Right lobe of liver (tissue), 6 donors: Measurements from ENCODE around the gene PTPRN2. TPM values are rescaled to one million over a fixed set of nuclear protein-coding genes. Genes with fewer than 3 reads are reported as not detected.
"Not testable (repeated sequence)": the region's sequence is repeated elsewhere in the genome, so short reads cannot be mapped to it uniquely, and the experiment has no call there.

Experiments
- ATAC-seq, 4 donors: fragments of 200-7000 bp; cut with Tn5 transposase; one replicate each; pipeline ENCODE4 v1.9.1; 2020; ENCODE audit warnings: mild to moderate bottlenecking in 4 of 4, moderate library complexity in 4 of 4
- DNase-seq, 3 donors: peaks; one replicate each; pipeline ENCODE4 v3.0.0-alpha.2; 2020
- H3K27ac ChIP-seq, 3 donors: fragments of 200-600 bp; one replicate each; pipeline ENCODE4 v1.8.0; 2022
- H3K27me3 ChIP-seq, 2 donors: fragments of 200-600 bp; one replicate each; pipeline ENCODE4 v1.8.0; 2022
- H3K36me3 ChIP-seq, 4 donors: fragments of 200-600 bp; sonication (generic) in 1 of 4; one replicate each; pipeline versions ENCODE4 v1.5.1 to v1.8.0; 2017 to 2022; ENCODE audit warnings: control low read depth in 1 of 4
- H3K4me1 ChIP-seq, 4 donors: fragments of 200-600 bp; sonication (generic) in 1 of 4; one replicate each; pipeline versions ENCODE4 v1.5.1 to v1.8.0; 2017 to 2022; ENCODE audit warnings: control low read depth in 1 of 4
- H3K4me3 ChIP-seq, 3 donors: fragments of 200-600 bp; one replicate each; pipeline ENCODE4 v1.8.0; 2022
- H3K9me3 ChIP-seq, 4 donors: fragments of 200-600 bp; sonication (generic) in 1 of 4; one replicate each; pipeline versions ENCODE4 v1.5.1 to v1.8.0; 2017 to 2022; ENCODE audit warnings: control low read depth in 1 of 4
- POLR2A ChIP-seq: fragments of 450-650 bp; IDR thresholded peaks from one replicate; pipeline ENCODE4 v1.6.1; 2017; ENCODE audit warnings: antibody characterized with exemption, mild to moderate bottlenecking
- WGBS: methylation state at CpG from one replicate; pipeline ENCODE4 v1.1.6; 2018; ENCODE audit warnings: low coverage, low lambda C conversion rate; ENCODE audit not compliant: insufficient coverage; ENCODE audit errors: missing lambda C conversion rate; 5-methylcytosine and 5-hydroxymethylcytosine counted together
- intact Hi-C, 2 donors: fragments of 100-400 bp; cut with DNase I; formaldehyde crosslinking; loops; one replicate each; pipeline versions ENCODE4 v1.11.2 to v1.14.1; 2022
- total RNA-seq, 6 experiments: library from RNA; depleted of rRNA in 2 of 6; stranded (reverse); fragments of >200 nt in 2 of 6; fragmentation: NEBNext Ultra II Directional in 3 of 6; extraction: Animal tissue kit (Norgen Biotek cat#: 25700) in 3 of 6; gene quantifications; one replicate each; pipeline versions ENCODE4 v1.1.0 to v1.2.4, GENCODE V29; 2016 to 2023
- TF ChIP-seq, protein P1 (sequence below), 4 donors: fragments of 200-600 bp in 3 of 4; fragments of 450-650 bp in 1 of 4; IDR thresholded peaks; one replicate each; pipeline versions ENCODE4 v1.5.1 to v1.8.0; 2016 to 2022; ENCODE audit warnings: antibody characterized with exemption in 4 of 4, mild to moderate bottlenecking in 2 of 4
- donor health status: DM: no; HTN: yes; CAD: no.
- donor health status: DM: no; HTN: no; CAD: no.
- donor health status: DM: no; HTN: no; CAD: no.
- donor health status: DM: no; HTN: yes; CAD: no.
- donor health status: DM: no; HTN: yes; CAD: no.

PTPRN2 gene
- total RNA-seq, 6 experiments from 2014 or later = 0.15 to 0.87 (median 0.67) TPM

DNA sequence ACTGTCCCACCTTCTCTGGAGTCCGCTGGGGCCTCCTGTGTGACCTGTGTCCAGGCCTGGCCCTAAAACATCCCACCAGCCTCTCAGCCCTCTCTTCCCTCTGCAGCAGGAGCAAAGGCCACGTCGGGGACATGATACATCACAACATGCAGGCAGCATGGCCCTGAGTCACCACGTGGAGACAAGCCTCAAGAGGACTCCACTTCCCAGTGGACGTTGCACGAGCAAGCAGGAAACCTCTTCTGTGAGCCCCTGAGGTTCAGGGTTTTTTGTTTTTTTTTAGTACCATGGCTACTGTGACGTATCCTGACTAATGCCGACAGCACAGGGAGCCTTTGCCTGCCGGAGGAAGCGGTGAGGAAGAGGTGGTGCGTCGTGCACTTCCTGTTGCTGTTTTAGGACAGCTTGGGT, 1084.9 kb downstream of the PTPRN2 start:
- H3K27ac ChIP-seq = no peak overlapping the region
- intact Hi-C loops = no loop called here
- H3K4me1 ChIP-seq = no peaks in the 10 kb centered on the region
- no peak for TF ChIP-seq POLR2A
- TF ChIP-seq, protein P1, sequence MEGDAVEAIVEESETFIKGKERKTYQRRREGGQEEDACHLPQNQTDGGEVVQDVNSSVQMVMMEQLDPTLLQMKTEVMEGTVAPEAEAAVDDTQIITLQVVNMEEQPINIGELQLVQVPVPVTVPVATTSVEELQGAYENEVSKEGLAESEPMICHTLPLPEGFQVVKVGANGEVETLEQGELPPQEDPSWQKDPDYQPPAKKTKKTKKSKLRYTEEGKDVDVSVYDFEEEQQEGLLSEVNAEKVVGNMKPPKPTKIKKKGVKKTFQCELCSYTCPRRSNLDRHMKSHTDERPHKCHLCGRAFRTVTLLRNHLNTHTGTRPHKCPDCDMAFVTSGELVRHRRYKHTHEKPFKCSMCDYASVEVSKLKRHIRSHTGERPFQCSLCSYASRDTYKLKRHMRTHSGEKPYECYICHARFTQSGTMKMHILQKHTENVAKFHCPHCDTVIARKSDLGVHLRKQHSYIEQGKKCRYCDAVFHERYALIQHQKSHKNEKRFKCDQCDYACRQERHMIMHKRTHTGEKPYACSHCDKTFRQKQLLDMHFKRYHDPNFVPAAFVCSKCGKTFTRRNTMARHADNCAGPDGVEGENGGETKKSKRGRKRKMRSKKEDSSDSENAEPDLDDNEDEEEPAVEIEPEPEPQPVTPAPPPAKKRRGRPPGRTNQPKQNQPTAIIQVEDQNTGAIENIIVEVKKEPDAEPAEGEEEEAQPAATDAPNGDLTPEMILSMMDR (IDR thresholded peaks at IDR 0.05) = no peak
- no peaks in the 10 kb centered on the region for H3K36me3 ChIP-seq
- H3K27me3 ChIP-seq = no peaks in the 10 kb centered on the region
- ATAC-seq = peak; percentile 72 to 86 (median 75)
- 28% methylated on average over 11 of the region's 12 CpGs for WGBS
- DNase-seq = peak in 1 of 3 donors; percentile 41
- H3K4me3 ChIP-seq = no peak overlapping the region
- H3K9me3 ChIP-seq = no peaks in the 10 kb centered on the region

DNA sequence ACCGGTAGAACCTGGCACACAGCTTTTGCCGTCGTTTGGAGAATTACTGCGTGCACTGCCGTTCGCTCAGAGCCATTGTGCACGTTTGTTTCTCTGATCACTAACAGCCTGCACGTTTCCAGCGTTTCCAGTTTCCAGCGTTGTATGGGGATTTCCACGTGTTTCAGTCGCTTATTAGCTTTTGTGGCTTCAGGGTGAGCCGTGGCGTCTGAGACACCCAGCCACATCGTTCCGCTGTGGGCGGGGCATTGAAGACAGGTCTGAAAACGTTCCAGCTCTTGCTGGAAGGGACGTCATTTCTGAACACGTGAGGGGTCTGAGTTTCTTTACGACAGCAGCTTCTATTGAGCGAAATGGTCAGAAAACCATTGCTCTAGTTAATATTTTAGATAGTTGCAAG, 1086.0 kb downstream of the PTPRN2 start:
- Histone ChIP-seq H3K9me3 (no peaks in the 10 kb centered on the region), H3K4me3 (no peak overlapping the region), H3K27ac (no peak overlapping the region), H3K27me3 (no peaks in the 10 kb centered on the region), H3K36me3 (no peaks in the 10 kb centered on the region), H3K4me1 (no peaks in the 10 kb centered on the region)
- no peak for ATAC-seq
- peak in 1 of 3 donors; percentile 28 for DNase-seq
- 77% methylated on average over 22 of the region's 22 CpGs for WGBS
- intact Hi-C loops = no loop called here
- TF ChIP-seq, protein P1 (IDR thresholded peaks at IDR 0.05) = no peak
- no peak for TF ChIP-seq POLR2A

DNA sequence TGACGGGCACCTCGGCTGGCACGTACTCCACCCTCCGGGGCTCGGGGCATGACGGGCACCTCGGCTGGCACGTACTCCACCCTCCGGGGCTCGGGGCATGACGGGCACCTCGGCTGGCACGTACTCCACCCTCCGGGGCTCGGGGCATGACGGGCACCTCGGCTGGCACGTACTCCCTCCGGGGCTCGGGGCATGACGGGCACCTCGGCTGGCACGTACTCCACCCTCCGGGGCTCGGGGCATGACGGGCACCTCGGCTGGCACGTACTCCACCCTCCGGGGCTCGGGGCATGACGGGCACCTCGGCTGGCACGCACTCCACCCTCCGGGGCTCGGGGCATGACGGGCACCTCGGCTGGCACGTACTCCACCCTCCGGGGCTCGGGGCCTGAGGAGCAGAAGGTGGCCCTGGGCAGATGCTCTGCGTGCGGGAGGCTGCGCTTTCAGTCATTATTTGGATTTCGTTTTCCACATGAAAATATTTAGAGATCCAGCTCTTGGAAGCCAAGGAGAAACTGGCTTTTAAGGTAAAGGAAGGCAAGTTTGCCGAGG, 1086.6 kb downstream of the PTPRN2 start:
- ATAC-seq, H3K27ac ChIP-seq, H3K36me3 ChIP-seq, DNase-seq, H3K4me1 ChIP-seq, H3K27me3 ChIP-seq, H3K4me3 ChIP-seq, intact Hi-C loops, H3K9me3 ChIP-seq: not testable (repeated sequence)
- 89% methylated on average over 9 of the region's 45 CpGs for WGBS

DNA sequence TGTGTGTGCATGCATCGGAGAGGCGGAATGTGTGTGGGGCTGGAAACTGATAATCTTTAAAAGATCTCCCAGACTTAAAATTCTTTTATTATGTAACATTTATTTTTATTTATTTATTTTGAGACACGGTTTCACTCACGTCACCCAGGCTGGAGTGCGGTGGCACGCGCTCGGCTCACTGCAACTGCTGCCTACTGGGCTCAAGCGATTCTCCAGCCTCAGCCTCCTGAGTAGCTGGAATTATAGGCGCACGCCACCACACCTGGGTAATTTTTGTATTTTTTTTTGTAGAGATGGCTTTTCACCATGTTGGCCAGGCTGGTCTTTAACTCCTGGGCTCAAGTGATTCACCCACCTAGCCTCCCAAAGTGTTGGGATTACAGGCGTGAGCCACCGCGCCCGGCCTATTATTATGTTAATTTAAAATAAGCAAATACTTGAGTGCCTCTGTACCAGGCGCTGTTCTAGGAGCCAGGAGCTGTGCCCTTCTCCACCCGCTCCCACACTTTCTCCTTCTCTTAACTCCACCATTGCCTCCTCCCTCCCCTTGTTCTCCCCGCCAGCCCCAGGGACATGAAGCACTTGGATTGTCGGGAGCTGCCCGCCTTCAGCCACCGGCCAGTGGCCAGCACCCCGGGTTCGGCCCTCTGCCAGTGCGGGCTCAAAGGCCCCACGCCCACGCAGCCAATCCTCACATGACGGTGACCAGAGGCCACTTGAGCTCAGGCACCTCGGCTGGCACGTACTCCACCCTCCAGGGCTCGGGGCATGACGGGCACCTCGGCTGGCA, 1087.3 kb downstream of the PTPRN2 start:
- no peak for ATAC-seq
- Histone ChIP-seq H3K9me3 (no peaks in the 10 kb centered on the region), H3K4me3 (no peak overlapping the region), H3K36me3 (no peaks in the 10 kb centered on the region), H3K27ac (no peak overlapping the region), H3K27me3 (no peaks in the 10 kb centered on the region), H3K4me1 (no peaks in the 10 kb centered on the region)
- WGBS = 75% methylated on average over 17 of the region's 32 CpGs
- peak in 1 of 3 donors; percentile 38 for DNase-seq
- intact Hi-C loops = no loop called here
- TF ChIP-seq, protein P1 (IDR thresholded peaks at IDR 0.05) = no peak
- TF ChIP-seq POLR2A = no peak

DNA sequence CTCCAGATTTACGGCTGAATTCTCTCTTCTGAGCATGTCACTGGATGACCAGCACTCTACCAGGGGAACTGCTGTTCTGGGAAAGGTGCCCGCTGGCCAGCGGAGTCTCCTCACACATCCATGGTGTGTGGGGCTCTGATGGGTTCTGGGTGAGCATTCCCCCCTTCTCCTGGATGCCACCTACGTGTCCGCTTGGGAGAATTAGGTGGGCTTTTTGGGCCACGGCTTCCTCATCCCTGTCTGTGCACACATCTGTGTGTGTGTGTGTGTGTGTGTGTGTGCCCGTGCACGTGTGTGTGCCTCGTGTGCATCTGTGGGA, 1087.8 kb downstream of the PTPRN2 start:
- H3K36me3 ChIP-seq = no peaks in the 10 kb centered on the region
- WGBS = 56% methylated on average over 3 of the region's 9 CpGs
- H3K4me3 ChIP-seq = no peak overlapping the region
- H3K4me1 ChIP-seq = no peaks in the 10 kb centered on the region
- no peaks in the 10 kb centered on the region for H3K9me3 ChIP-seq
- ATAC-seq (no peak), DNase-seq (no peak)
- H3K27ac ChIP-seq = no peak overlapping the region
- TF ChIP-seq, protein P1 (IDR thresholded peaks at IDR 0.05) = no peak
- TF ChIP-seq POLR2A = no peak
- intact Hi-C loops = no loop called here
- H3K27me3 ChIP-seq = no peaks in the 10 kb centered on the region
